Activated CD4-positive, alpha-beta T cell treated with anti-CD3 and anti-CD28 coated beads, Interleukin-2, amount 50 U/mL, for 1 hour (primary cell): ENCODE data around the gene MTFP1.
A peak's percentile ranks its signal among the peaks of the same experiment; 100 is the strongest.
"Not testable (repeated sequence)": the region's sequence is repeated elsewhere in the genome, so short reads cannot be mapped to it uniquely, and the experiment has no call there.

Experiments used
- DNase-seq: peaks from one replicate; pipeline ENCODE4 v3.0.0-alpha.2; 2020

Gene MTFP1

GRCh38 chr22:30426388-30427353, 1.1 kb downstream of the MTFP1 start:
- DNase-seq: peak; percentile 90

GRCh38 chr22:30427871-30428270, 2.3 kb downstream of the MTFP1 start:
- DNase-seq: no peak

GRCh38 chr22:30429887-30430286, 4.3 kb downstream of the MTFP1 start:
- DNase-seq: no peak

GRCh38 chr22:30430933-30431332, 5.4 kb downstream of the MTFP1 start:
- DNase-seq: no peak

GRCh38 chr22:30432096-30432495, 6.5 kb downstream of the MTFP1 start:
- DNase-seq: no peak

- no peak for DNase-seq
Observed at GRCh38 chr22:30432520-30432919, 7.0 kb downstream of the MTFP1 start.

GRCh38 chr22:30433227-30433626, 7.7 kb downstream of the MTFP1 start:
- DNase-seq: no peak

GRCh38 chr22:30433773-30434172, 8.2 kb downstream of the MTFP1 start:
- no peak for DNase-seq

- no peak for DNase-seq
Observed at GRCh38 chr22:30434843-30435242, 9.3 kb downstream of the MTFP1 start.

GRCh38 chr22:30435674-30436126, 10.1 kb downstream of the MTFP1 start:
- peak; percentile 82 for DNase-seq

- DNase-seq: no peak
Observed at GRCh38 chr22:30436196-30436595, 10.6 kb downstream of the MTFP1 start.

GRCh38 chr22:30438559-30438958, 13.0 kb downstream of the MTFP1 start:
- DNase-seq: no peak

- no peak for DNase-seq
Observed at GRCh38 chr22:30439226-30439625, 13.7 kb downstream of the MTFP1 start.

GRCh38 chr22:30439836-30440235, 14.3 kb downstream of the MTFP1 start:
- DNase-seq: no peak

GRCh38 chr22:30441088-30441487, 15.5 kb downstream of the MTFP1 start:
- DNase-seq: no peak

GRCh38 chr22:30444632-30445437, 19.3 kb downstream of the MTFP1 start:
- DNase-seq: peak; percentile 49

GRCh38 chr22:30445438-30446145, 20.0 kb downstream of the MTFP1 start:
- DNase-seq: no peak

- DNase-seq: no peak
Observed at GRCh38 chr22:30447656-30448055, 22.1 kb downstream of the MTFP1 start.

GRCh38 chr22:30451488-30451887, 25.9 kb downstream of the MTFP1 start:
- not testable (repeated sequence) for DNase-seq

GRCh38 chr22:30452861-30453260, 27.3 kb downstream of the MTFP1 start:
- DNase-seq: no peak

GRCh38 chr22:30453731-30454510, 28.4 kb downstream of the MTFP1 start:
- DNase-seq: no peak
